ENCODE results near the gene ANKRD53.
A peak's percentile ranks its signal among the peaks of the same experiment; 100 is the strongest.
"Not testable (repeated sequence)": the region's sequence is repeated elsewhere in the genome, so short reads cannot be mapped to it uniquely, and the experiment has no call there.

Gene ANKRD53

GRCh38 chr2:71011786-71012185, 33.4 kb downstream of the ANKRD53 start:
- not testable (repeated sequence) for DNase-seq (ENCODE audit: low spot score)

DNA sequence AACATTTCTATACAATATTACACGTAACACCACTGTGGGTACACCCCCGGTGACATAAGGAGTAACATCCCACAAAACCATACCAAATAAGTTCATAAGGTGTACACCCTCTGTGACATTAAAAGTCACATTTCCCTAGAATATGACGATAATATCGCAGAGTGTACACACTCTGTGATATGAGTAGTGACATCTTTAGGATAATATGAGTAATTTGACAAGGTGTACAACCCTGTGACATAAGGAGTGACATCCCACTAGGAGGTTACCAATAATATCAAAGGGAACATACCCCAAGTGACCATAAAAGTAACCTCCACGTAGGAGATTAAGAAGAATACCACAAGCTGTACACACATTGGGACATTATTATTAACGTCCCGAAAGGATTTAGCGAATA, 40.2 kb downstream of the ANKRD53 start:
- no peak for DNase-seq (ENCODE audit: low spot score)

- not testable (repeated sequence) for DNase-seq (ENCODE audit: low spot score)
Measured at GRCh38 chr2:71019989-71020388, 41.6 kb downstream of the ANKRD53 start.

DNA sequence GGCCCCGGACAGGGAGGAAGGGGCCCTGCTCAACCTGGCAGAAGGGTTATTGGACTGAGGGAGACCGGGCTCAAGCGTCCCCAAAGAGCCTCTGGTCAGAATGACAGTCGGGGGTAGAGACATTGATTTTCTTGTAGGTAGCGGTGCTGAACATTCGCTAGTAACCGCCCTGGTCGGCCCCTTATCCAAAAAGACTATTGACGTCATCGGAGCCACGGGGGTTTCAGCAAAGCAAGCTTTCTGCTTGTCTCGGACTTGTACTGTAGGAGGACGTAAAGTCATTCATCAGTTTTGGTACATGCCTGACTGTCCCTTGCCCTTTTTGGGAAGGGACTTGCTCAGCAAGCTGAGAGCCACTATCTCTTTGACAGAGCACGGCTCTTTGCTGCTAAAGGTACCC, 43.0 kb downstream of the ANKRD53 start:
- DNase-seq (ENCODE audit: low spot score): not testable (repeated sequence)

- peak; percentile 34 for DNase-seq (ENCODE audit: low spot score)
Measured at GRCh38 chr2:71023553-71024243, 45.3 kb downstream of the ANKRD53 start.
